Measurements from ENCODE around the gene PAK5. TPM values are rescaled to one million over a fixed set of nuclear protein-coding genes. Genes with fewer than 3 reads are reported as not detected.

Gene PAK5
- total RNA-seq, 4 donors from 2014 or later, result 0.07 TPM; not detected in 3

DNA sequence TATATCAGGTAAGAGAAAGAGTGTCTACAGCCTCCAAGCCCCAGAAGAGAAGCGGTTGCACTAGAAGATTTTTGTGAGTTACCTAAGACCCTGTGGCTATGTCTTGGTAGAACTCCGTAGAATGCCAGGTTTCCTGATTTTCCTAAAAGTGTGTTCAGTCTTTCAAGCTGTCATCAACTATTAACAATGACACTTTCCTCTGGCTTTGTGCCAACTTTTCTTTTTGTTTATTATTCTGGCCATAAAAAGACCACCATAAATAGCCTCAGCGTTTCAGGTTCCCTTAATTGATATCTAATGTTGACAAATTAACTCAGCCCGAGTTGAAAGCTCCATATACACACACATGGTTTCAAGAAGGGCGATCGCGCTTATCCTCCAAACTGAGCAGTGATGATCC is 1.2 kb downstream of the PAK5 start:
- Histone ChIP-seq H3K4me1 (no peaks in the 10 kb centered on the region), H3K27me3 (peaks cover 0 to 5% of the 10 kb centered on the region in 2 donors), H3K27ac (no peak overlapping the region), H3K36me3 (no peaks in the 10 kb centered on the region), H3K4me3 (no peak overlapping the region), H3K9me3 (no peaks in the 10 kb centered on the region)
- no peak for DNase-seq
- TF ChIP-seq CTCF (IDR thresholded peaks at IDR 0.05), result no peak
- TF ChIP-seq POLR2A (IDR thresholded peaks at IDR 0.05), result no peak
- intact Hi-C loops (cut with DNase I; ENCODE audit: low total_unique reads), result no loop called here

DNA sequence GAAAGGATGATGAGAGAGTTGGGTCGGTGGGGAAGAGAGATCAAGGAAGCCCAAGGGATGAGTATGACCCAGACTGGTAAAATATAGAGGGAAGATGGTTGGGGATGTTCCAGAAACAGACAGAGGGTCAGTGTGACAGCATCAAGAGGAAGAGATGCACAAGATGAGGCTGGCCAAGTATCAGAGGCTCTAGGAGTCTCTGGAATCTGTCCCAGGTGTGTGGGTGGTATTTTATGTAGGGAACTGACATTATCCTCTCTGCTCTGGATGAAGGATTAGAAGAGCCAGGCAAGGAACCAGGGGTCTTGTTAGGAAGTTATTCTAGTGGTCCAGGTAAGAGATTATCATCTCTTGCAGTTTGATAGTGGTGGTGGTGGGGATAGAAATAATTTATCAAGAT is 3.6 kb downstream of the PAK5 start:
- no peak overlapping the region for H3K27ac ChIP-seq
- no peaks in the 10 kb centered on the region for H3K36me3 ChIP-seq
- H3K9me3 ChIP-seq, result no peaks in the 10 kb centered on the region
- H3K4me1 ChIP-seq, result no peaks in the 10 kb centered on the region
- intact Hi-C loops (cut with DNase I; ENCODE audit: low total_unique reads), result no loop called here
- TF ChIP-seq POLR2A (IDR thresholded peaks at IDR 0.05) (no peak), CTCF (IDR thresholded peaks at IDR 0.05) (no peak)
- no peak overlapping the region for H3K4me3 ChIP-seq
- no peak for DNase-seq
- H3K27me3 ChIP-seq, result no peaks in the 10 kb centered on the region

DNA sequence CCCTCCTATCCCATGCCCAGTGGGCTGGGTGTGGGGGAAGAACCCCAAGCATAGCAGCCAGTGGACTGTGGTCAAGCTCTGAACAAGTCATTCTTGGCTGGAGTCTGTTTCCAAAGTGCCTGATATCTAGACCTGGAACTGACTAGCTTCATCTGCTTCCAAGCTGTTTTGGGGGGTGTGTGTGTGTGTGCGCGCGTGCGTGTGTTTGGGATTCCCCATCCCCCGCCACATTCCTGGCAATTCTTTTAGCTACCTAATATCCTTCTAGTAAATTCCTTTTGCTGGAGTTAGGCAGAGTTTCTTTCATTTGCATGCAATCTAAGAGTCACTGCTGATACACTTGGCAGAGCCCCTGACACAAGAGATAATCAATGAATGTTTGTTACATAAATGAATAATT is 7.8 kb downstream of the PAK5 start:
- H3K4me1 ChIP-seq, result no peaks in the 10 kb centered on the region
- intact Hi-C loops (cut with DNase I; ENCODE audit: low total_unique reads), result no loop called here
- no peak overlapping the region for H3K4me3 ChIP-seq
- H3K36me3 ChIP-seq, result no peaks in the 10 kb centered on the region
- no peak overlapping the region for H3K27ac ChIP-seq
- no peak for TF ChIP-seq POLR2A (IDR thresholded peaks at IDR 0.05)
- no peak for TF ChIP-seq CTCF (IDR thresholded peaks at IDR 0.05)
- H3K27me3 ChIP-seq, result no peaks in the 10 kb centered on the region
- no peak for DNase-seq
- H3K9me3 ChIP-seq, result no peaks in the 10 kb centered on the region

DNA sequence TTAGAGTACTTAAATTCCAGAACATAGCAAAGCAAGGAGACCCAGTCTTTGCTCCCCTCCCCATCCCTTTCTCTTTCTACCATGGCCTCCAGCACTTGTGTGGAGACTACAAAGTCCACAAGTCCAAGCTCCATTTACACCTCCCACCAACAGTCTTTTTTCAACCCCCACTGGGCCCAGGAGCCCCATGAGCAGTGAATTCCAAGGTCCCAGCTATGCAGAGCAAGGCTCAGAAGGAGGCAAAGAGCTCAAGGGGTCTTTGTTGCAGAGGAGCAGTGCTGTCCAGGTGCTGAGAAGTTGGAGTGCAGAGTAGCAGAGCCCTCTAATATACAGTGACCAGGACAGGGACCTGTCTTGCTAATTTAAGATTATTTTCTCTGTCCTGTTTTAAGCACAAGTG is 9.0 kb downstream of the PAK5 start:
- Histone ChIP-seq H3K27ac (no peak overlapping the region), H3K4me1 (no peaks in the 10 kb centered on the region), H3K27me3 (no peaks in the 10 kb centered on the region), H3K36me3 (no peaks in the 10 kb centered on the region), H3K9me3 (no peaks in the 10 kb centered on the region), H3K4me3 (no peak overlapping the region)
- intact Hi-C loops (cut with DNase I; ENCODE audit: low total_unique reads), result no loop called here
- DNase-seq, result no peak
- TF ChIP-seq CTCF (IDR thresholded peaks at IDR 0.05), result no peak
- TF ChIP-seq POLR2A (IDR thresholded peaks at IDR 0.05), result no peak

DNA sequence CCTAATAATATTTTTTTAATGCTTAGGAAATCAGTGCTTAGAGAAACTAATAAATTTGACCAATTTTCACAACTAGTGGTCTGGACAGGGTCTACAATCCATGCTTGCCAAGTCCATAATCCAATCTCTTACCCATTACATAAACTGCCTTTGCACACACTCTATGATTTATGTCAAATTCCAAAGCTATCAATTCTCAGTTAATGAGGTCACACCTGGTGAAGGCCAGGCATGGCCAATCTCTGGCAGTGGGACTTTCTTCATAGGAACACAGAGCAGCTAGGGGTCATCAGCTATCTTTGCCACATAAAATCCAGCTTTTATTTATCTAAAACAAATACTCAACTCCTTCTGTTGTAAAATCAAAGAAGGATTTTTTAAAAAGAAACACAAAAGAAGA is 21.2 kb downstream of the PAK5 start:
- H3K36me3 ChIP-seq, result no peaks in the 10 kb centered on the region
- no peaks in the 10 kb centered on the region for H3K4me1 ChIP-seq
- no peaks in the 10 kb centered on the region for H3K27me3 ChIP-seq
- intact Hi-C loops (cut with DNase I; ENCODE audit: low total_unique reads), result no loop called here
- H3K27ac ChIP-seq, result no peak overlapping the region
- H3K9me3 ChIP-seq, result no peaks in the 10 kb centered on the region
- no peak overlapping the region for H3K4me3 ChIP-seq
- TF ChIP-seq POLR2A (IDR thresholded peaks at IDR 0.05) (no peak), CTCF (IDR thresholded peaks at IDR 0.05) (no peak)
- no peak for DNase-seq

Measured in uterus (tissue), 4 donors.